HG03064 (cell line): ENCODE results near the gene SH3PXD2A.

Experiments
- ATAC-seq: cut with Tn5 transposase; IDR thresholded peaks from one replicate; pipeline ENCODE4 v1.9.1; 2021; ENCODE audit warnings: low read depth; ENCODE audit not compliant: unreplicated experiment

SH3PXD2A gene

DNA sequence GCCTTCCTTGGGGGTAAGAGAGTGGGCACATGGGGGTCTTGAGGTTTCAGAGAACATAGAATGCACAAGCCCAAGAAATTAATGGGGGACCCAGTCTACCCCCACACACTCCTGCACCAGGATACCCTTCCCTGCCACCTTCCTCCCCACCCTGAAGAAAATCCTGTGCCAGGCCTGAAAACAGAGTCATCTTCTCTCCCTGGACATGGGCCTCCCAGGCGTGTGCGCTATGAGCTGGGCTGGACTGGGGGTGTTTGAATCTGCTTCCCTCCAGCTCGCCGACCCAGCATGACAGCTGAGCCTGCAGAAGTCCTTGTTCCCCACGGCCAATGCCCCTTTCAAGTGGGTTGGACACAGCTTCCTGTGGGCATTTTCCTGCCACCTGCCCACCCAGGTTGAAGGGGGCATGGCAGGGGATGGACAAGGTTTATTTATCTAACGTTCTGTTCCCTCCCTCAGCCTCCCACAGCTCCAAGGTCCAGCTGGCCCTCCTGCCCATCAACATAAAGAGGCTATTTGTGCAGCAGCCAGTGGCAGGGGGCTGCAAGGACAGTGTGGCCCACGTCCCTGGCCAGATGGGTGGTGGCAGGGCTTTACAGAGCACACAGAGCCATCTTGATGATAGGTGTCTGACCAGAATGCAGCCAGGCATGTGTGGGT is 141.0 kb downstream of the SH3PXD2A start:
- ATAC-seq, result no peak

DNA sequence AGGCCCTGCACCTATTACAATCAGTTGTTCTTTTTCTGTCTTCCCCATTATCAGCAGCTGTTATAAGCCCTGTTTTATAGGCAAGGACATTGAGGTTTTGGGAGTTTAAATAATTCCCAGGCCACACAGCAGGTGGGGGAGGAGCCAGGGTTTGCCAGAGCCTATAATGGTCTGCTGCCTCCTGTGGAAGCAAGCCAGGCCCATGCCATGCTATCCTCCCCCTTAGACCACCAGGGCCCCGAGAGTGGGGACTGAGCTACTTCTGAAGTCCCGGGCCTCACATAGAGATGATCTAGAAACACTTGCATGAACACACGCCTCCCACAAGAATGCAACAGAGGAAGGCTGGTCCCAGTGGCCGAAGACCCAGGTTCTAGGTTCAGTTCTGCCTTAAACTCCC is 141.7 kb downstream of the SH3PXD2A start:
- no peak for ATAC-seq

- peak; percentile 83 for ATAC-seq
Measured at GRCh38 chr10:103712898-103713498, 142.4 kb downstream of the SH3PXD2A start.

DNA sequence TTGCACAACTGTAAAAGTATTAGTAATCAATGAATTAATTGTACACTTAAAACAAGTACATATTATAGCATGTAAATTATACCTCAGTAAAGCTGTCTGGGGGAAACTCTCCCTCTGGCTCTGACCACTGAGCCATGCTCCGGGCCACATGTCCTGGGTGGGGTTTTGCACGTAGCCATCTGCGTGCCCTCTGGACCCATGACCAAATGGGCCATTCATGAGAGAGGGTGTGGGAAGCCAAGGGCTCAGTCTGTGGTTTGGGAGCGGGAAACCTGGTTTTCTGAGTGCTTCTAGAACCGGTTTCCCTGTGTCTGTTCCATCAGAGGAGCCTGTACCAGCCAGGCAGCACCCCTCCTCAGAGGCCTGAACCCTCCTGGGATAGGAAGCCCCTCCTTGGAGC is 143.2 kb downstream of the SH3PXD2A start:
- ATAC-seq, result no peak

- ATAC-seq, result no peak
Measured at GRCh38 chr10:103711351-103711994, 143.9 kb downstream of the SH3PXD2A start.

DNA sequence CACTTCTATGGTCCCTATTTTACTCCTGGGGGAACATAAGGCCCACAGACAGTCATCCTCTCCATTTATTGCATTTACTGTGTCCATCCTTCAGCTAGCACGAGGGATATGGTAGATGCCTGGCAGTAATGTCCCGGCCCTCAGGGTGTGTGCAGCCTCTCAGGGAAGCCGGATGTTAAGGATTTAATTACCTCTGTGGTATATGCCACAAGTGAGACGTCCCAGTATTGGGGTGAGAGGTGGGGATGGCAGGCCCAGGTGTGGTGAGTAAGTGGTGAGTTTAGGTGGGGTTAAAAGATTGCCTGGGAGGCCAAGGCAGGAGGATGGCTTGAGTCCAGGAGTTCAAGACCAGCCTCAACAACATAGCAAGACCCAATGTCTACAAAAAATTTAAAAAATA is 144.9 kb downstream of the SH3PXD2A start:
- no peak for ATAC-seq

DNA sequence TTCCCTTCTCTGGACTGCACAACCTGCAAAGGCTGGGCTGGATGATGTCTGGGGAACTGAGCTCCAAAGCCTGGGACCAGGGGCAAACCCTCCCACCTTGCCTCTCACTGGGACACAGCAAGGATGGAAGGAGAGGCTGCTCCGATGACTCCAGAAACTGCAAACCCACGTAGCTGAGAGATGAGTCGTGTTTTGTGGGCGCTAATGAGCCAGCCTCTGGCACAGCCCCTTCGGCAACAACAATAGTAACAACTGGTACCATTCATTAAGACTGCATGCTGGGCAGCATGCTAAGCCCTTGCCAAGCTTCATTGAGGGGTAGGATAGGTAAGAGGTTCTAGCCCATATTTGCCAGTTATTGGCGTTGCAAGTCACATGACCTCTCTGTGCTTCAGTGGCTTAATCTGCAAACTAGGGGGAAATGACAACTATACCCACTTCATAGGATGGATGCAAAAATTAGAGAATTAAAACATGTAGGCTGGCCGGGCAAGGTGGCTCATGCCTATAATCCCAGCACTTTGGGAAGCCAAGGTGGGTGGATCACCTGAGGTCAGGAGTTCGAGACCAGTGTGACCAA is 145.9 kb downstream of the SH3PXD2A start:
- ATAC-seq, result no peak

- ATAC-seq, result no peak
Measured at GRCh38 chr10:103708627-103709288, 146.6 kb downstream of the SH3PXD2A start.

DNA sequence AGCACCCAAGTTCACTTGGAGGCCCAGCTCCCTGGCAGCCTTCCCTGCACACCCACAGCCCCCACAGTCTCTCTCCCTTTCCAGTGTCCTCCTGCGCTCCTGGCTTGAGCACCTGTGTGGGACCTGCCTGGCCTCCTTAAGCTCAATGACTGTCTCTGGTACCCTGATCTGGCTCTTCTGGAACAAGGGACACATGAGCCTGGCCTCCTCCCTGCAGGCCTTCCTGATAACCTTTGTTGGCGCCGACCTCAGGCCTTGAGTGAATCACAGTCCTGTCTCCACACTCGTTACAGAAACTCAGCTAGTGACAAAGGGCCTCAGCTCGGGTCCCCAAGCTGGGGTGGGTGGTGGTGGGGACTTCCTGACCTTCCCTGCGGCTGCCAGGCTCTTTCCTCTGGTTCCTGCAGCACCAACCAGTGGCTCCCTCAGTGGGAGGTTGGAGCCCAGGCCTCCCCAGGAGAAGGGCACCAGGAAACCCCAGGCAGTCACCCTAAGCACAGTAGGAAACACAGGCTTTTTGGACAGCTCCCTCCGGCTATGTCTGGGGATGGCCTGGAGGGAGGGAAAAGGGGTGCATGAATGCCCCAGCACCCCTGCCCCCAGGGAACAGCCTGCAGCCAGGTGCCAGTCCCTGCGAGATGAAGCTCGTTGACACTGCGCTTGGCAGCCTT is 147.3 kb downstream of the SH3PXD2A start:
- no peak for ATAC-seq

DNA sequence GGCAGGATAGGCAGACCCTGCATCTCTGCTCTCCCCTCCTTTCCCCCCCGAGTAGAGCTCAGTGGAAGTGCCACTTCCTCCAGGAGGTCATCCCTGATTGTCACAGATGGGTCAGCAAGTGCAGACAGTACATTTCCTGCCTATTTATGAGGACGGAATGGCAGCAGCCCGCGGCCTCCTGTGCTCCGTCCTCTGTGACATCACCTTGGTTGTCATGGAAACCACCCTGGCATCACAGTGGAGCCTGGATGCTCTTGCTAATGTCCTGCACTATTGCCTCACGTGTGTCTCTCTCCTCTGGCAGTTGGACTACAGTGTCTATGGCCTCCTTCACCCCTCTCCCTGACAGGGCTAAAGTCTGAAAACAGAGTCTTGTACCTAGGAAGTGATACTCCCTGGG is 148.6 kb downstream of the SH3PXD2A start:
- ATAC-seq, result no peak

GRCh38 chr10:103706047-103706446 is 149.3 kb downstream of the SH3PXD2A start:
- no peak for ATAC-seq

DNA sequence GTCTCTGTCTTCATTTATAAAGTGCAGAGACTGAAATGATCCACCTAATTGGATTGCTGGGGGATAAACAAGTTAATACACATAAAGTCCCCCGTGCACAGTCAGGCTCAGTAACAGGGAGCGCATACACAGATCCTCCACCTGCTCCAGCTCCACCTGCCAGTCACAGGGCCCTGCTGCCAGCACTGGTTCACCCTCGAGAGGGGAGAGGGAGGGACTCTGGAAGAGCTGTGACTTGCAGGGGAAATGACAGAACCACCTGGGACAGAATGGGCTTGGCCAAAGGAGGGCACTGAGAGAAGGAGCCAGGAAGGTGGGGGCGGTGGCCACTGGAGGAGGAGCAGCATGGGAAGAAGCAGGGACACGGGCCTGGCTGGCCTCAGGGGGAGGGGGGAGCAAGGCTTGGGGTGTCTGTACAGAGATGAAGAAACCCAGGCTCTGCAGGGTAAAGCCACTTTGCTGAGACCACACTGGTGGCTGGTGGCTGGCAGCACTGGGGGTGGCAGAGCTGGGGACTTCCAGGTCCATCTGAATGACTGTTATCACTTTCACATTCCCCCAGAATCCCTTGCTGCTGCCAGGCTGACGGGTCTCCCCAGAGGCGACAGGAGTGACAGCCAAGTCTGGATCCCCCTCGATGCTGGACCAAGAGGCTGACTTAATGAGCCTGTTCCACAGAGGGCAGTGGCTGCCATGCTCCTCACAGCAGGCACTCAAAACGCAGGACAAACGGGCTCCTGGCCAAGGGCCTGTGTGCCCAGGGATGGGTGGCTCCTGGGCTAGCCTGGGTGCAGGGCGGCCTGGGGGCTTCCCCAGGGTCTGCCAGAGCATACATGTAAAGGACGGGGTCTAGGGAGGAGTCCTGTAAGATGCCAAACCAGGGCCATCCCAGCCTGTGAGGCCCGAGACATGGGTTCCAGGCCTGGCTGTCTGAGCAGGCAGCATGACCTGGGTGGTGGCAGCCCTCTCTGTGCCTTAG is 151.1 kb downstream of the SH3PXD2A start:
- no peak for ATAC-seq

DNA sequence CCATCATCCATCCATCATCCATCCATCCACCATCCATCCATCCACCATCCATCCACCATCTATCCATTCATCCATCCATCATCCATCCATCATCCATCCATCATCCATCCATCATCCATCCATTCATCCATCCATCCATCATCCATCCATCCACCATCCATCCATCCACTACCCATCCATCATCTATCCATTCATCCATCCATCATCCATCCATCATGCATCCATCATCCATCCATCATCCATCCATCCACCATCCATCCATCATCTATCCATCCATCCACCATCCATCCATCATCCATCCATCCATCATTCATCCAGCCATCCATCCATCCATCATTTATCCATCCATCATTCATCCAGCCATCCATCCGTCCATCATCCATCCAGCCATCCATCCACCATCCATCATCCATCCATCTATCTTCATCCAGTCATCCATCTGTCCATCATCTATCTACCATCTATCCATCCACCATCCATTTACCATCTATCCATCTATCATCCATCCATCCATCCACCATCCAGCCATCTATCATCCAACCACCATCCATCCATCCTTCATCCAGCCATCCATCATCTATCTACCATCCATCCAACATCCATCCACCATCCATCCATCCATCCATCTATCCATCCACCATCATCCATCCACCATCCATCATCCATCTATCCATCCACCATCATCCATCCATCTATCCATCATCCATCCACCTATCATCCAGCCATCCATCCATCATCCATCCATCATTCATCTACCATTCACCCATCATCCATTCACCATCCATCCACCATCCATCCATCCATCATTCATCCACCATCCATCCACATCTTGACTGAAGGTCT is 153.8 kb downstream of the SH3PXD2A start:
- no peak for ATAC-seq

GRCh38 chr10:103700436-103700715 is 155.0 kb downstream of the SH3PXD2A start:
- no peak for ATAC-seq

- ATAC-seq, result no peak
Measured at GRCh38 chr10:103699611-103700435, 155.6 kb downstream of the SH3PXD2A start.

DNA sequence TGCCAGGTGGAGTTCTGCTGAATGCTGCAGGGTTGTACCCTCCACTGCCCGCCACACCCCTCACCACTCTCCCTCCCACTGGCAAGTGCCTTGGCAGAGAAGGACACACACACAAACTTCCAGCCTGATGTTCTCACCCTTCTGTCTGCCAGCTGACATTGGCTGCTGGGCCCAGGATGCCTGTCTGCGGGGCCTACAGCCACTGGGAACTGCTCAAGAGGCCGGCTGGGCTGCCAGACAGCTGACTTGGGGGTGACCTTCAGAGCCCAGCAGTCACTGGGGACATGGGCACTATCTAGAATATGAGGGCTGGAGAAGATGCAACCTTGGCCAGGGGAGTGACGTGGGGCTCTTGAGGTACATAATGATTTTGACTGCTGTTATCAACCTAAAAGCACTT is 157.1 kb downstream of the SH3PXD2A start:
- ATAC-seq, result no peak

DNA sequence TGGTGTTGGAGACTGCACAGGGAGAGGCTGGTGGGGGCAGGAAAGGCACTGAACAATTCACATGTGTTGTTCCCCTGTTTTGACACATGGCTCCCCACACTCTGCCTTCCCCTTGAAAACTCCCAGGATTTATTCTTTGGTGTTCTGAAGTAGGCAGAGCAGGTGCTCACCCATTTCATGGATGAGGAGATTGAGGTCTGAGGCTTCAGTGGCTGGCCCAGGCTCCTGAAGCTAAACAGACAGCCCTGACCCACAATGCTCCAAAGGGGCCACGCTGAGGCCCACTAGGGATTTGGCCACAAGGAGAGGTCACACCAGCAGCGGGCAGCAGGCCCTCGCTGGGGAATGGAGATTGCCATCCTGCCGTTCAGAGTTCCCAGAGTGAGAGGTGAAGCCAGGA is 157.6 kb downstream of the SH3PXD2A start:
- no peak for ATAC-seq
